Esophagus (tissue), 2 donors: Measurements from ENCODE around the gene SMAD6. TPM values are rescaled to one million over a fixed set of nuclear protein-coding genes. Genes with fewer than 3 reads are reported as not detected.

Experiments
- H3K27ac ChIP-seq, 2 donors: one replicate each; pipeline ENCODE4 v1.5.1; 2013; ENCODE audit warnings: low read depth in 2 of 2, mild to moderate bottlenecking in 2 of 2, inconsistent platforms in 1 of 2, low read length in 1 of 2, moderate library complexity in 1 of 2
- H3K27me3 ChIP-seq, 2 donors: one replicate each; pipeline ENCODE4 v1.6.1; 2013; ENCODE audit warnings: low read length in 2 of 2, control low read depth in 1 of 2, mild to moderate bottlenecking in 1 of 2; ENCODE audit not compliant: insufficient read depth in 2 of 2, control insufficient read depth in 1 of 2
- H3K36me3 ChIP-seq, 2 donors: one replicate each; pipeline ENCODE4 v1.6.1; 2013; ENCODE audit warnings: low read length in 1 of 2; ENCODE audit not compliant: control insufficient read depth in 2 of 2, insufficient read depth in 2 of 2
- H3K4me1 ChIP-seq, 2 donors: one replicate each; pipeline ENCODE4 v1.6.1; 2013; ENCODE audit warnings: low read length in 1 of 2; ENCODE audit not compliant: control insufficient read depth in 2 of 2, insufficient read depth in 2 of 2
- H3K4me3 ChIP-seq, 2 donors: one replicate each; pipeline ENCODE4 v1.5.1; 2013; ENCODE audit warnings: low read length in 2 of 2, mild to moderate bottlenecking in 2 of 2, low read depth in 1 of 2, moderate library complexity in 1 of 2
- H3K9me3 ChIP-seq, 2 donors: one replicate each; pipeline ENCODE4 v1.6.1; 2013; ENCODE audit warnings: mild to moderate bottlenecking in 2 of 2, low read depth in 1 of 2, low read length in 1 of 2, moderate library complexity in 1 of 2; ENCODE audit not compliant: control insufficient read depth in 2 of 2, insufficient read depth in 1 of 2
- WGBS, 2 donors: extraction: QIAGEN DNeasy Blood & Tissue Kit; methylation state at CpG; one replicate each; pipeline ENCODE4 v1.1.7; 2013; 5-methylcytosine and 5-hydroxymethylcytosine counted together
- polyA plus RNA-seq, 2 donors: library from polyadenylated mRNA; stranded (reverse); fragments of 200-250 nt; gene quantifications; one replicate each; pipeline ENCODE4 v1.2.3, GENCODE V29; 2013
- donor health status: healthy with polysubstance abuse.
- donor health status: Bipolar disorder and iron deficiency.

SMAD6 gene
- polyA plus RNA-seq, 2 donors = 0.75 to 1.6 TPM

DNA sequence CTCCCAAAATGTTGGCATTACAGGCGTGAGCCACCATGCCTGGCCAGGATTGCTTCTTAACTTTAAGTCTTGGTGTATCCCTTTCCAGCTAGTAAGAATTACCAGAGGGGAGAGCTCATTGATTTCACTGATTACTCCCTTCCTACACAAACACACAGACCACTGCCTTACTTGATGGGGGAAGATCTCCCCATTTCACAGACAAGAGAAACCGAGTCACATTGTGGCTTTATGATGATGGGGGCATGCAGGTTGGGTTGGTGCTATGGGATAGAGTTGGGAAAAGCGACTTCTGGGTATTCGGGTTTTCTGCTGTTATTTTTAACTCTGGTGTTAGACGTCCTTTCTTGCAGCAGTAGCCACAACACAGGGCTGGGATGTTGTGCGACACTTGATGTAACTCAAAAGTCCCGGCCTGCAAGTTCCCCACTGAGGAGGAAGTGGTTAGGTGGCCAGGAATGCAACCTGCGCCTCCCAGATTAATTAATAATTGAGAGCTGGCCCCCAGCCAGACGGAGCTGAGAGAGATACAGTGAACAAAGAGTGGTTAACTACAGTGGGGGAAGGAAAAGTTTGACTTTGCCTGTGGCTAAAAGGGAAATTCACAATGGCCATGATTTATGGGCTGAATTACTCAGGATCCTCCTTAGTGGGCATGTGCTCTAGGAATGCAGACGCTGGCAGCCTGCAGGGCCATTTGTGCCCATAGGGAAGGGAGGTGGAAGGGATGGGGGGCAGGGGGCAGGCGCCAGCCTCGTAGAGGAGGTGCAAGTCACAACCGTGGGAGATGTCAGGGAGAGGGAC lies 63.6 kb downstream of the SMAD6 start:
- H3K36me3 ChIP-seq = no peaks in the 10 kb centered on the region
- H3K4me1 ChIP-seq = peaks cover 7 to 19% of the 10 kb centered on the region in 2 donors
- H3K9me3 ChIP-seq = no peaks in the 10 kb centered on the region
- H3K27me3 ChIP-seq = no peaks in the 10 kb centered on the region
- no peak overlapping the region for H3K4me3 ChIP-seq
- H3K27ac ChIP-seq = peak overlapping the region in 1 of 2 donors; percentile 26
- WGBS, 2 donors = 22 to 27% methylated on average over 13 of the region's 13 CpGs

- Histone ChIP-seq H3K4me1 (peaks cover 7 to 18% of the 10 kb centered on the region in 2 donors), H3K27ac (peak overlapping the region in 1 of 2 donors; percentile 26)
- WGBS, 2 donors = 47 to 65% methylated on average over 7 of the region's 7 CpGs
Observed at GRCh38 chr15:66766282-66767230, 64.5 kb downstream of the SMAD6 start.

DNA sequence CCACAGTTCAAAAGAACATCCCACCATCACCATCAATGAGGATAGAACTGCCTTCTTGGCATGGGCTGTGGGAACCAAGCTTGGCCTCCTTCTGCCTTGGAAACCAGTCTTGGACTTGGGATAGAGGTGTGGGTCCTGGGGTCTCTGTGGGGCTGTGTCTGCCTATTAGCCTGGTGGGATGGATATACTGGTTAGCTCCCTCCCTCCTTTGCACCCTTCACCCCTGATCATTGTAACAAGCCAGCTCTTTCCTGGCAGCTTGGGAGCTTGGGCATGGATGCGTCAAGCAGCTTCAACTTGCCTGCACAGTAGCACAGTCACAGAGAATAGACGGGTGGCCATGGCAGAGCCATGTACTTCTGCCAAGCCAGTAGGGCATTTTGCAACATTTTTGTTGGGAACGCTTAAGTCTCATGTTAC lies 65.2 kb downstream of the SMAD6 start:
- Histone ChIP-seq H3K27ac (no peak overlapping the region), H3K27me3 (no peaks in the 10 kb centered on the region), H3K4me1 (peaks cover 7 to 18% of the 10 kb centered on the region in 2 donors), H3K36me3 (no peaks in the 10 kb centered on the region), H3K9me3 (no peaks in the 10 kb centered on the region), H3K4me3 (no peak overlapping the region)
- 76 to 84% methylated on average over 3 of the region's 3 CpGs for WGBS, 2 donors

More at GRCh38 chr15:66766282-66767230, 64.5 kb downstream of the SMAD6 start:
- H3K36me3 ChIP-seq = no peaks in the 10 kb centered on the region
- H3K4me3 ChIP-seq = no peak overlapping the region
- no peaks in the 10 kb centered on the region for H3K27me3 ChIP-seq
- no peaks in the 10 kb centered on the region for H3K9me3 ChIP-seq

DNA sequence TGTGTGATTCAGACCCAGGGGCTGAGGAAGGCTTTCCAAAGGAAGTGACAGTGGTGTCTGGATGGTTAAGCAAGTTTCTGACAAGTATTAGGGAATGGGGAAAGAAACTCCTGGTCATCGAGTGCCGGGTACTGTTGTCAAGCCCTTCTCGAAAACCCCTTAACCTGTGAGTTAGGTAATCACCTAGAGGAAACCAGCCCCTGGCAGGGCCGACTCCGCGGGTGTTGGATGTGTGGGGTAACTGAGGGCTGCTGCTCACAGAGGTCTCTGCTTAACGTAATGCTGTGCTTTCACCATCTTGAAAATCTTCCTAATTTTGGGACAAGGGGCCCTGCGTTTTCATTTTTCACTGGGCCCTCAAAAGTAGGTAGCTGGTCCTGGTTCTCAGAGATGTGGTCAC lies 67.0 kb downstream of the SMAD6 start:
- 94 to 98% methylated on average over 8 of the region's 8 CpGs for WGBS, 2 donors
- no peak overlapping the region for H3K4me3 ChIP-seq
- H3K27me3 ChIP-seq = no peaks in the 10 kb centered on the region
- peaks cover 4 to 7% of the 10 kb centered on the region in 2 donors for H3K4me1 ChIP-seq
- no peaks in the 10 kb centered on the region for H3K36me3 ChIP-seq
- no peak overlapping the region for H3K27ac ChIP-seq
- H3K9me3 ChIP-seq = no peaks in the 10 kb centered on the region

DNA sequence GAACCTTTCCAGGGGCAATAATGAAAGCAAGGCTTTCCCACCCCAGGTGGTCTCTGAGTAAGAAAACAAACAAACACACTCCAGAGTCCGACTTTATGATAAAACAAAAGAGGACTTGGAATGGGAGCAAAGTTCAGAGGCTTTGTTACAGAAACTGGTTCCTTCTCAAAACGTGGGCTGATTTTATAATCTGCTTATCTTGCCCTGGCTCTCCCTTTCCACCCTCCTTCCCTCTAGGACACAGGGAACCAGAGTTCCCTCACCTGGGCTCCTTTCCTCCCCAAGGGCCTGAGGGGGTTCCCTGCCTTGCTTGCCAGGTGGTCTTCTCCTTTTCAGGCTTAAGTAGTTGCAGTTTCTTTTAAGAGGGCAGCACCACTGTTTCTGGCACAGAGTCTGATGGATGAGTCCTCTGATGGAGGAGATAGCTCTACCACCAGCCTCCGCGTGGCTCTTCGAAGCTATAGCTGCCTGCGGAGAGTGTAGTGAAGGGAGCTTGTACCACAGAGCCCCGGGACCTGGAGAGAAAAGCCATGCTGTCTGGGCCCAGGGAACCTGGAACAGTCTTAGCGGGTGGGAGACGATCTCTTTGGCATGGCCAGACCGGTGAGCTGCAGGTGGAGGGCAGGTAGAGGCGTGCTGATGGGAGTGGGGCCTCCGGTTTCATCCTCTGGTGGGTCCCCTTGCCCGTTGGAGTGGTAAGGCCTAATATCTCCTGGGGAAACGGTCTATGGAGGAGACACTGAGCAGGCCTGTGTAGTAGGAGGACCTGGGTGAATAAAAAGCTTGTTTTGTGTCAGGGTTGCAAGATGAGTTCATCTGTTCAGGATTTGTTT lies 68.7 kb downstream of the SMAD6 start:
- peaks cover 4 to 5% of the 10 kb centered on the region in 2 donors for H3K4me1 ChIP-seq
- H3K27me3 ChIP-seq = no peaks in the 10 kb centered on the region
- no peak overlapping the region for H3K27ac ChIP-seq
- no peaks in the 10 kb centered on the region for H3K36me3 ChIP-seq
- 59 to 70% methylated on average over 14 of the region's 14 CpGs for WGBS, 2 donors
- H3K4me3 ChIP-seq = no peak overlapping the region
- H3K9me3 ChIP-seq = no peaks in the 10 kb centered on the region

DNA sequence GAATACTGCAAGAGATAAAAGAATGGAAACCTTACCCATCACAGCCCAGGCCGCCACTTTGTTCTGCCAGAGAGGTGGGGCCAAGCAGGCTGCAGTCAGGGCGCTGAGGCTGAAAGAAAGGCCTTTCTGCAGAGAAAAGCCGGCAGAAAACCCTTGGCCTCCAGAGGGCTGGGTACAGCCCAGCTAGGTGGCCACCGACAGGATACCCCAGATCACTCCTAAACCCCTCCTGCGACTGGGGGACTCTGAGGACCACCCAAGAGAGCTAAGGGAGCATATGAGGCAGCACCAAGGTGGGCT lies 69.3 kb downstream of the SMAD6 start:
- WGBS, 2 donors = 62 to 86% methylated on average over 5 of the region's 5 CpGs
- no peak overlapping the region for H3K4me3 ChIP-seq
- no peaks in the 10 kb centered on the region for H3K36me3 ChIP-seq
- no peak overlapping the region for H3K27ac ChIP-seq
- no peaks in the 10 kb centered on the region for H3K27me3 ChIP-seq
- peaks cover 0 to 5% of the 10 kb centered on the region in 2 donors for H3K4me1 ChIP-seq
- H3K9me3 ChIP-seq = no peaks in the 10 kb centered on the region

GRCh38 chr15:66772604-66773128 lies 70.6 kb downstream of the SMAD6 start:
- no peaks in the 10 kb centered on the region for H3K27me3 ChIP-seq
- no peaks in the 10 kb centered on the region for H3K9me3 ChIP-seq
- H3K4me1 ChIP-seq = peaks cover 0 to 5% of the 10 kb centered on the region in 2 donors
- no peak overlapping the region for H3K4me3 ChIP-seq
- 50 to 74% methylated on average over 7 of the region's 7 CpGs for WGBS, 2 donors
- H3K36me3 ChIP-seq = no peaks in the 10 kb centered on the region
- H3K27ac ChIP-seq = no peak overlapping the region

- no peaks in the 10 kb centered on the region for H3K9me3 ChIP-seq
- H3K36me3 ChIP-seq = no peaks in the 10 kb centered on the region
- H3K4me3 ChIP-seq = no peak overlapping the region
- H3K4me1 ChIP-seq = peaks cover 0 to 5% of the 10 kb centered on the region in 2 donors
- H3K27me3 ChIP-seq = no peaks in the 10 kb centered on the region
- H3K27ac ChIP-seq = peak overlapping the region; percentile 5 to 59
- 45 to 58% methylated on average over 12 of the region's 12 CpGs for WGBS, 2 donors
Observed at GRCh38 chr15:66773129-66773873, 71.3 kb downstream of the SMAD6 start.
